ENCODE measurements around the gene CHCHD3. TPM values are rescaled to one million over a fixed set of nuclear protein-coding genes. Genes with fewer than 3 reads are reported as not detected.

The CHCHD3 gene
- total RNA-seq, 2 donors from 2014 or later = 88.3 to 154 TPM

DNA sequence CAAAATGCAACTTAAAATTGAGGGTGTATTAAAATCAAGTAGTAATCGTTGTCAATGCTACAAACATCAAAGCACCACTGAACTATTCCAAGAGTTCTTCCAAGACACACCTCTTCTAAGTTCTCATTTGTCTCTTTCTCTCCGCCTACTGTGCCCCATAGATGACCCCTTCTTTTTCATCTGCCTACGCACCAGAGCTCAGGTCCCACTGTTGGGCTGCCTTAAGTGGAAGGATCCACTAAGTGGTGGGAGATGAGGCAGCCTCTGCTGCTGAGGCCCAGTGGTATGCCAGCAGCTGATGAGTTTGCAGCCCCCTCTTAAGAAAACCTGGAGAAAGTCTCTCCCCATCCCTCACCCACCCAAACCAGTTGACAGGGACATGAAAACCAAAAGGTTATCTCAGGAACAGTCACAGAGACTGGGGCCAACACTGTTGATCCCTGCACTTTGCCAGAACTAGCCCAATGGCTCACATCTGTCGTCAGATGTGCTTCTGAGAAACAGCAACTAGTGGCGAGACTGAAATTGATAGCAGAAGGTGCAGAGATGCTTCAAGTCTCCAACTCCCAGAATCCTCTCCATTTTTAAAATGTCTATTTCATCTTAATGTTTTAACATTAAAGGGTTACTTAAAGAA lies 88.4 kb downstream of the CHCHD3 start:
- H3K4me3 ChIP-seq = no peak overlapping the region
- H3K27me3 ChIP-seq = no peaks in the 10 kb centered on the region
- no peak for DNase-seq (ENCODE audit: low spot score)
- no peak overlapping the region for H3K27ac ChIP-seq
- H3K4me1 ChIP-seq = peaks cover 0 to 4% of the 10 kb centered on the region in 2 donors
- H3K36me3 ChIP-seq = no peaks in the 10 kb centered on the region
- H3K9me3 ChIP-seq = no peaks in the 10 kb centered on the region
- TF ChIP-seq, protein P1, sequence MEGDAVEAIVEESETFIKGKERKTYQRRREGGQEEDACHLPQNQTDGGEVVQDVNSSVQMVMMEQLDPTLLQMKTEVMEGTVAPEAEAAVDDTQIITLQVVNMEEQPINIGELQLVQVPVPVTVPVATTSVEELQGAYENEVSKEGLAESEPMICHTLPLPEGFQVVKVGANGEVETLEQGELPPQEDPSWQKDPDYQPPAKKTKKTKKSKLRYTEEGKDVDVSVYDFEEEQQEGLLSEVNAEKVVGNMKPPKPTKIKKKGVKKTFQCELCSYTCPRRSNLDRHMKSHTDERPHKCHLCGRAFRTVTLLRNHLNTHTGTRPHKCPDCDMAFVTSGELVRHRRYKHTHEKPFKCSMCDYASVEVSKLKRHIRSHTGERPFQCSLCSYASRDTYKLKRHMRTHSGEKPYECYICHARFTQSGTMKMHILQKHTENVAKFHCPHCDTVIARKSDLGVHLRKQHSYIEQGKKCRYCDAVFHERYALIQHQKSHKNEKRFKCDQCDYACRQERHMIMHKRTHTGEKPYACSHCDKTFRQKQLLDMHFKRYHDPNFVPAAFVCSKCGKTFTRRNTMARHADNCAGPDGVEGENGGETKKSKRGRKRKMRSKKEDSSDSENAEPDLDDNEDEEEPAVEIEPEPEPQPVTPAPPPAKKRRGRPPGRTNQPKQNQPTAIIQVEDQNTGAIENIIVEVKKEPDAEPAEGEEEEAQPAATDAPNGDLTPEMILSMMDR (IDR thresholded peaks at IDR 0.05) = no peak

DNA sequence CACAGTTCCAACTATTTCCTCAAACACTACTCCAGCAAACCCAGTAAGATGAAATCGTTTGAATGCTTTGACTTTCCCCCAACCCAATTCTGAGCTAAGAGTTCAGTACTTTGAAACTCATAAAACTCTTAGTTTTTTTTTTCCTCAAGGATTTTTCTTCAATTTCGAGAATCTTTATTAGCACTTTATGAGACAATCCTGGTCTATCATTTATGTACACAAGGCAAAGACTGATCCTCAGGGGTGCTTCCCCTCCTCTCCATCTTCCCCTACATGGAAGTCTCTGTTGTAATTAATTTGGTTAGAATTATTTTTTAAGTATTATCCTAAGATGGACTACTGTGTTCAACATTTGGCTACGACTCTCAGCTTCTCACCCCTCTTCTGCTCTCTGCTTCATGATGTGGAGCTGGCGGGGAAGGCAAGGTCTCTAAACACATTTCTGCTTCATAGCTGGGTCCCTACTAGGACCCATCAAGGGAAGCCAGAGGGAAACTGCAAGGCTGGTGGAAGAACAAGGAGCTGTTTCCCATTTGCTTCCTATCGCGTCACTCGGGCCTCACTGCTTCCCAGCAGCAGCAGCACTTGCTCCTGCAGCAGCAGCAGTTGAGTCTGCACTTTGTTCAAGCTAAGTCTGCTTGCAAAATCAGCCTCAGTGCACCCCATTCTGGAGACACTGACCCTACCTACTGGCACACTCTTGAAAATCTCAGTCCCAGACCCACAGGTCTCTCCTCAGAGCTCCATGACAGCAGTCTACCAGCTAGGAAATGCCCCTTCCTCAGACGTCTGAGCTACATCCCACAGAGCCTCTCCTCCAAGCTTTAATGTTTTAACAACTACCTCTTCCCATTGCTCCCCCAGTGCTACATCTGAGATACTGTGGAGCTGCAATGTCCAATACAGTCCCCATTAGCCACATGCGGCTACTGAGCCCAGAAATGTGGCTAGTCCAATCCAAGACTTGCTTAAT lies 90.0 kb downstream of the CHCHD3 start:
- no peaks in the 10 kb centered on the region for H3K9me3 ChIP-seq
- no peaks in the 10 kb centered on the region for H3K36me3 ChIP-seq
- H3K4me3 ChIP-seq = no peak overlapping the region
- no peaks in the 10 kb centered on the region for H3K27me3 ChIP-seq
- H3K27ac ChIP-seq = no peak overlapping the region
- peaks cover 0 to 3% of the 10 kb centered on the region in 2 donors for H3K4me1 ChIP-seq
- TF ChIP-seq, protein P1 (IDR thresholded peaks at IDR 0.05) = no peak
- no peak for DNase-seq (ENCODE audit: low spot score)

DNA sequence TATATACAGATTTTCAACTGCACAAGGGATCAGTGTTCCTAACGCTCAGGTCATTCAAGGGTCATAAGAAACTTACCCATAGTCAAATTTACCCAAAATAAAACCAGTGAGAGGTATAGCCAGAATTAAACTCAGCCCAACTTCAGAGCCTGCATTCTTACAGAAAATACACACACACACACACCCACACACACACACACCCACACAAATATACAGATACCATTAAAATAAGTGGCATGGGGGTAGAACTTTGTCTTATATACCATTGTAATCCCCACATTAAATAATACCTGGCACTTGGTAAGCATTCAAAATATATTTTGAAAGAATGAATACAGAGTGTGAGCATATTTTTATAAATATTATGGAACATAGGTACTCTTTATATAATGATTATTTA lies 93.8 kb downstream of the CHCHD3 start:
- H3K27me3 ChIP-seq = no peaks in the 10 kb centered on the region
- H3K9me3 ChIP-seq = no peaks in the 10 kb centered on the region
- no peak overlapping the region for H3K4me3 ChIP-seq
- H3K27ac ChIP-seq = no peak overlapping the region
- peaks cover 0 to 3% of the 10 kb centered on the region in 2 donors for H3K4me1 ChIP-seq
- DNase-seq (ENCODE audit: low spot score) = no peak
- H3K36me3 ChIP-seq = no peaks in the 10 kb centered on the region
- TF ChIP-seq, protein P1 (IDR thresholded peaks at IDR 0.05) = no peak

DNA sequence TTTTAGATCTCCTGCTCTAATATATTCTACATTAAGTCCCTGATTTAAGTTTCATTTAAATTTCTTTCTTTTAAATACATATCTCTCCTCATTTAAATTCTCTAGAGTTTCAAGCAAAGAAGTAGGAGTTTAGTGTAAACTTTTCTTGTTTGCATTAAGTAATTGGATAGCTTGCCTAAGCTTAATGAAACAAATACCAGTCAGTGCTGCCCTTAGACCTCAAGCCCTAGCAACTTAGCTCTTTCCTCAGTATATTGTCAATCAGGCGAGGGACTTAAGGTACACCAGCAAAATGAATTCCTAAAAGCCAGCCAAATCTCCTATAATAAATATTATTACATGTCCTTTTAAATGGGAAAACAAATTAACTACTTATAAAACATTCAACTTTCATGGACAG lies 101.5 kb downstream of the CHCHD3 start:
- Histone ChIP-seq H3K4me3 (no peak overlapping the region), H3K27me3 (no peaks in the 10 kb centered on the region), H3K27ac (no peak overlapping the region), H3K36me3 (no peaks in the 10 kb centered on the region), H3K4me1 (peaks cover 0 to 12% of the 10 kb centered on the region in 2 donors), H3K9me3 (no peaks in the 10 kb centered on the region)
- TF ChIP-seq, protein P1 (IDR thresholded peaks at IDR 0.05) = no peak
- DNase-seq (ENCODE audit: low spot score) = no peak

DNA sequence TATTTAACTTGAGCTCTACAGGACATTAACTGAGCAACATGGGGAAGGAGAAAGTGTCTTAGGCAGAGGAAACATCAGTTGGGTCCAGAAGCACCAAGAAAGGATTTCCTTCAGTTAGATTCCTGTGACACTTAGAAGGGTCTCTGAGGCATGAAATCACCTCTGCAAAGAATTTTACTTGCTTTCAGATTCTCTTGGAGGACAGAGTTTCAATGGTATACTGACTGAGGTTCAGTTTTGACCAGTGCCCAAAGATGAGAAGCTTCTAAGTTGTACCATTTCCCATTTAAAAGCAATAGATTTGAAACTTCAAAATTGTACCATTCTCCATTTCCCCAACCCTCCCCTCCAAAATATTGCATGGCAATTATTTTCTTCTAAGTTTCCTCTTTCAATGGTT lies 102.4 kb downstream of the CHCHD3 start:
- H3K36me3 ChIP-seq = peaks cover 6% of the 10 kb centered on the region
- H3K9me3 ChIP-seq = no peaks in the 10 kb centered on the region
- TF ChIP-seq, protein P1 (IDR thresholded peaks at IDR 0.05) = no peak
- no peak for DNase-seq (ENCODE audit: low spot score)
- H3K4me1 ChIP-seq = peaks cover 0 to 12% of the 10 kb centered on the region in 2 donors
- no peak overlapping the region for H3K27ac ChIP-seq
- no peaks in the 10 kb centered on the region for H3K27me3 ChIP-seq
- H3K4me3 ChIP-seq = no peak overlapping the region
